Erythroblast (primary cell): Measurements from ENCODE around the gene CPPED1.

Experiments
- GATA1 ChIP-seq: IDR thresholded peaks from 2 replicates; pipeline ENCODE4 v1.6.1; 2011; ENCODE audit warnings: low read depth, mild to moderate bottlenecking, control low read depth, low read length, moderate library complexity
- POLR2A ChIP-seq: IDR thresholded peaks from 2 replicates; pipeline ENCODE4 v1.6.1; 2011; ENCODE audit warnings: mild to moderate bottlenecking, low read length

- TF ChIP-seq POLR2A (no peak), GATA1 (no peak)
These were observed 56.4 kb downstream of the CPPED1 start for GRCh38 chr16:12747261-12747660.
